ENCODE results near the gene SLC66A3.

The SLC66A3 gene

GRCh38 chr2:11155381-11156035 lies at the start of gene SLC66A3:
TSS of gene SLC66A3 (plus strand) at chr2:11155467. CDS start at chr2:11155547, 80 bp downstream.
- ATAC-seq = peak; percentile 83 to 84

- ATAC-seq = no peak
Observed at GRCh38 chr2:11109002-11109401, 46.3 kb upstream of the SLC66A3 start.

- no peak for ATAC-seq
Observed at GRCh38 chr2:11112870-11113428, 42.3 kb upstream of the SLC66A3 start.

- ATAC-seq = no peak
Observed at GRCh38 chr2:11117776-11118175, 37.5 kb upstream of the SLC66A3 start.

GRCh38 chr2:11118761-11119160 lies 36.5 kb upstream of the SLC66A3 start:
- no peak for ATAC-seq

- ATAC-seq = peak in 1 of 2 donors; percentile 42
Observed at GRCh38 chr2:11121099-11121822, 34.0 kb upstream of the SLC66A3 start.

GRCh38 chr2:11121823-11122155 lies 33.5 kb upstream of the SLC66A3 start:
- no peak for ATAC-seq

GRCh38 chr2:11122380-11122779 lies 32.9 kb upstream of the SLC66A3 start:
- ATAC-seq = no peak

- ATAC-seq = no peak
Observed at GRCh38 chr2:11123001-11123809, 32.1 kb upstream of the SLC66A3 start.

- peak; percentile 44 to 61 for ATAC-seq
Observed at GRCh38 chr2:11123856-11124759, 31.2 kb upstream of the SLC66A3 start.

GRCh38 chr2:11124760-11125068 lies 30.6 kb upstream of the SLC66A3 start:
- no peak for ATAC-seq

GRCh38 chr2:11127761-11128160 lies 27.5 kb upstream of the SLC66A3 start:
- ATAC-seq = no peak

GRCh38 chr2:11128243-11128951 lies 26.9 kb upstream of the SLC66A3 start:
- no peak for ATAC-seq

- peak; percentile 81 to 87 for ATAC-seq
Observed at GRCh38 chr2:11129598-11130449, 25.4 kb upstream of the SLC66A3 start.

GRCh38 chr2:11131166-11131920 lies 23.9 kb upstream of the SLC66A3 start:
- ATAC-seq = no peak

- ATAC-seq = no peak
Observed at GRCh38 chr2:11132036-11132671, 23.1 kb upstream of the SLC66A3 start.

- no peak for ATAC-seq
Observed at GRCh38 chr2:11133238-11133935, 21.9 kb upstream of the SLC66A3 start.

GRCh38 chr2:11133936-11134320 lies 21.3 kb upstream of the SLC66A3 start:
- no peak for ATAC-seq

- ATAC-seq = no peak
Observed at GRCh38 chr2:11134349-11134748, 20.9 kb upstream of the SLC66A3 start.

All from activated CD4-positive, CD25-positive, alpha-beta regulatory T cell treated with anti-CD3 and anti-CD28 coated beads, Interleukin-2, amount 50 U/mL, for 24 hours (primary cell).